Esophagus squamous epithelium (tissue), 5 donors: Measurements from ENCODE around the gene ST13. TPM values are rescaled to one million over a fixed set of nuclear protein-coding genes. Genes with fewer than 3 reads are reported as not detected.
A peak's percentile ranks its signal among the peaks of the same experiment; 100 is the strongest.

Source experiments
- DNase-seq: peaks from one replicate; lab custom pipeline; 2025; lab: John Stamatoyannopoulos, UW
- H3K27ac ChIP-seq, 4 donors: fragments of 200-600 bp; sonication (generic); one replicate each; pipeline ENCODE4 v1.5.1; 2016 to 2019; ENCODE audit warnings: mild to moderate bottlenecking in 1 of 4
- H3K27me3 ChIP-seq, 4 donors: fragments of 200-600 bp; sonication (generic); 1 replicate in 3 of 4; 2 replicates in 1 of 4; pipeline versions ENCODE4 v1.5.1 to v1.6.0; 2017 to 2021; ENCODE audit warnings: antibody characterized with exemption in 1 of 4
- H3K36me3 ChIP-seq, 3 donors: fragments of 200-600 bp; sonication (generic); one replicate each; pipeline ENCODE4 v1.5.1; 2016 to 2019
- H3K4me1 ChIP-seq, 3 donors: fragments of 200-600 bp; sonication (generic); one replicate each; pipeline ENCODE4 v1.5.1; 2017 to 2019
- H3K4me3 ChIP-seq, 4 donors: fragments of 200-600 bp; sonication (generic); 1 replicate in 3 of 4; 2 replicates in 1 of 4; pipeline ENCODE4 v1.5.1; 2016 to 2019; ENCODE audit warnings: mild to moderate bottlenecking in 2 of 4, moderate library complexity in 1 of 4
- H3K9me3 ChIP-seq, 3 donors: fragments of 200-600 bp; sonication (generic); one replicate each; pipeline ENCODE4 v1.5.1; 2016 to 2019
- POLR2A ChIP-seq, 4 donors: fragments of 450-650 bp; IDR thresholded peaks; one replicate each; pipeline ENCODE4 v1.6.1; 2017; ENCODE audit warnings: antibody characterized with exemption in 4 of 4, mild to moderate bottlenecking in 4 of 4, moderate library complexity in 3 of 4
- WGBS, 2 donors: methylation state at CpG; one replicate each; pipeline ENCODE4 v1.1.5; 2018; 5-methylcytosine and 5-hydroxymethylcytosine counted together
- intact Hi-C: fragments of 100-400 bp; cut with DNase I; formaldehyde crosslinking; loops from one replicate; pipeline ENCODE4 v1.15.0; 2022
- total RNA-seq, 4 donors: library from RNA; depleted of rRNA; stranded (reverse); fragments of >200 nt; gene quantifications; one replicate each; pipeline ENCODE4 v1.1.0, GENCODE V29; 2016
- TF ChIP-seq, protein P1 (sequence below), 6 experiments: fragments of 450-650 bp in 4 of 6; fragments of 200-600 bp in 2 of 6; sonication (generic) in 2 of 6; IDR thresholded peaks; one replicate each; pipeline ENCODE4 v1.5.1; 2016 to 2019; ENCODE audit warnings: antibody characterized with exemption in 6 of 6, mild to moderate bottlenecking in 4 of 6, moderate library complexity in 4 of 6
- donor health status: DM: yes; HTN: yes; CAD: no.

ST13 gene
- total RNA-seq, 4 donors from 2014 or later, result 56.2 to 189 (median 104) TPM

DNA sequence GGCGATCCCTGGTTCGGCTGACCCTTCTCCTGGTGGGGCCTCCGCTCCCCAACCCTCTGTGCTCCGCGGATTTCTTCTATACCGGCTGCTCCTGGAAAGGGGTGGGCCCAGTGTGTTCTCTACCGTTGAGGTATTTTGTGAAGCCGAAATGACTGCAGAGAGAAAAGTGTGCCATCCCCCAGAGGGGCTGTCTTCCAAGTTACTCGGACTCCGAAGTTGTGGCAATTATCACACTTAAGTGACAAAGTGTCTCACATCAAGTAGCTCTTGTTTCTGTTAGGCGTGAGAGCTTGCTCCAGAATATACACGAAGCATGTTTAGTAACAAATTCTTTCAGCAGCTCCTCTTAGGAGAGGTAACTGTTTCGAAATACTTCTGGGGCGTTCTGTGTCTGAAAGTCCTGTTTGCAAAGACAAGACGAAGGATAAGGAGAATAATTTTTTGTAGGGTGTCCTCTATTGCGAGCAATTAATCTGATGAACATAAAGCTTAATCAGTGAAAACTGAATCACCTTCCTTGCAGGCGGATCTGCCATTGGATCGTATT, 943 bp upstream of the ST13 start:
- intact Hi-C loops, result no loop called here
- TF ChIP-seq, protein P1, sequence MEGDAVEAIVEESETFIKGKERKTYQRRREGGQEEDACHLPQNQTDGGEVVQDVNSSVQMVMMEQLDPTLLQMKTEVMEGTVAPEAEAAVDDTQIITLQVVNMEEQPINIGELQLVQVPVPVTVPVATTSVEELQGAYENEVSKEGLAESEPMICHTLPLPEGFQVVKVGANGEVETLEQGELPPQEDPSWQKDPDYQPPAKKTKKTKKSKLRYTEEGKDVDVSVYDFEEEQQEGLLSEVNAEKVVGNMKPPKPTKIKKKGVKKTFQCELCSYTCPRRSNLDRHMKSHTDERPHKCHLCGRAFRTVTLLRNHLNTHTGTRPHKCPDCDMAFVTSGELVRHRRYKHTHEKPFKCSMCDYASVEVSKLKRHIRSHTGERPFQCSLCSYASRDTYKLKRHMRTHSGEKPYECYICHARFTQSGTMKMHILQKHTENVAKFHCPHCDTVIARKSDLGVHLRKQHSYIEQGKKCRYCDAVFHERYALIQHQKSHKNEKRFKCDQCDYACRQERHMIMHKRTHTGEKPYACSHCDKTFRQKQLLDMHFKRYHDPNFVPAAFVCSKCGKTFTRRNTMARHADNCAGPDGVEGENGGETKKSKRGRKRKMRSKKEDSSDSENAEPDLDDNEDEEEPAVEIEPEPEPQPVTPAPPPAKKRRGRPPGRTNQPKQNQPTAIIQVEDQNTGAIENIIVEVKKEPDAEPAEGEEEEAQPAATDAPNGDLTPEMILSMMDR (IDR thresholded peaks at IDR 0.05), result no peak
- no peak for TF ChIP-seq POLR2A (IDR thresholded peaks at IDR 0.05)

GRCh38 chr22:40855979-40856512, 393 bp downstream of the ST13 start:
- DNase-seq, result no peak
- WGBS, 2 donors, result 0% methylated on average over 15 of the region's 29 CpGs
- Histone ChIP-seq H3K4me1 (peaks cover 14 to 65% (median 40%) of the 10 kb centered on the region in 3 donors), H3K36me3 (peaks cover 0 to 10% (median 0%) of the 10 kb centered on the region in 3 donors), H3K27me3 (no peaks in the 10 kb centered on the region), H3K4me3 (peak overlapping the region; percentile 72 to 91 (median 85)), H3K27ac (peak overlapping the region; percentile 93 to 99 (median 96)), H3K9me3 (no peaks in the 10 kb centered on the region)
- TF ChIP-seq POLR2A (IDR thresholded peaks at IDR 0.05), result no peak
- TF ChIP-seq, protein P1 (IDR thresholded peaks at IDR 0.05), result no peak
- intact Hi-C loops, result no loop called here

More for the DNA sequence above, 943 bp upstream of the ST13 start:
- Histone ChIP-seq H3K4me1 (peaks cover 14 to 52% (median 37%) of the 10 kb centered on the region in 3 donors), H3K36me3 (peaks cover 0 to 22% (median 0%) of the 10 kb centered on the region in 3 donors), H3K27ac (peak overlapping the region; percentile 93 to 99 (median 96)), H3K9me3 (no peaks in the 10 kb centered on the region), H3K4me3 (peak overlapping the region; percentile 72 to 91 (median 85)), H3K27me3 (no peaks in the 10 kb centered on the region)
- 4 to 8% methylated on average over 12 to 15 of the region's 18 CpGs for WGBS, 2 donors
- DNase-seq, result no peak

DNA sequence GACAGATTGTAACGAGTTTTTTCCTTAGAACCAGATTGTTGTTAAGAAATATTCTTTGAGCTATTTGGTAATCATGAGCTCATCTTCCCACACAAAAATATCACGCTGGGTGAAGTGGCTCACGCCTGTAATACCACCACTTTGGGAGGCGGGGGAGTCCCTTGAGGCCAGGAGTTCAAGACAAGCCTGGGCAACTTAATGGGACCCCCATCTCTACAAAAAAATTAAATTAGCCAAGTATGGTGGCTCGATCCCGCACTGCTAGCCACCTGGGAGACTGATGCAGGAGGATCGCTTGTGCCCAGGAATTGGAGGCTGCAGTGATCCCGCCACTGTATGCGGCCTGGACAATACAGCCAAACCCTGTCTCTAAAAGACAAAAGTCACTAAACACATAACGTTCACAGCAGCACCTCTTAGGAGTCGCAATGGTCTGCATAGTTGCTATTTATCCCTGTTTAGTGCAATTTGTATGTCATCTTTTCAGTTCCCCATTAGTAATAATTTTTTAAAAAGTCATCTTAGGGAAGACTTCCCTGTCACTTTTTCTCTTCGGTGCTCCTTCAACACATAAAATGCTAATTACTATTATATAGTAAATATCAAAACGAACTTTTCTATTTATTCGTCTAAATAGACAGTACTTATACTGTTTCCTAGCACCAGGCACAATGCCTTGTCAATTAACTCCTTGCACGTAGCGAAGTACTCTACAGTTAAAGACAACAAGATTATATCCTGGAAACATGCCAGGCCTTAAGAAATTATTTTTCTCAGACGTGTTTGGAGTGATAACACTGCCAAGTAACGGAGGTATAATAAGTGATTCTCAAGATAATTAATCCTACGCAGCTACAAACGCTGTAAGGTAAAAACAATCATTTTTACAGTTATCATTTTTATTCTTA, 1.1 kb downstream of the ST13 start:
- WGBS, 2 donors, result 21 to 23% methylated on average over 20 of the region's 20 CpGs
- H3K4me1 ChIP-seq, result peaks cover 14 to 67% (median 40%) of the 10 kb centered on the region in 3 donors
- H3K27me3 ChIP-seq, result no peaks in the 10 kb centered on the region
- H3K9me3 ChIP-seq, result no peaks in the 10 kb centered on the region
- peak overlapping the region; percentile 93 to 99 (median 96) for H3K27ac ChIP-seq
- peak overlapping the region; percentile 72 to 91 (median 85) for H3K4me3 ChIP-seq
- DNase-seq, result no peak
- peaks cover 0 to 13% (median 0%) of the 10 kb centered on the region in 3 donors for H3K36me3 ChIP-seq
- intact Hi-C loops, result no loop called here
- no peak for TF ChIP-seq POLR2A (IDR thresholded peaks at IDR 0.05)
- TF ChIP-seq, protein P1 (IDR thresholded peaks at IDR 0.05), result no peak

GRCh38 chr22:40853961-40854360, 2.5 kb downstream of the ST13 start:
- Histone ChIP-seq H3K27me3 (no peaks in the 10 kb centered on the region), H3K9me3 (no peaks in the 10 kb centered on the region), H3K4me1 (peaks cover 14 to 65% (median 40%) of the 10 kb centered on the region in 3 donors), H3K36me3 (peaks cover 0 to 21% (median 5%) of the 10 kb centered on the region in 3 donors), H3K27ac (peak overlapping the region in 2 of 4 donors; percentile 96 to 99), H3K4me3 (peak overlapping the region in 1 of 4 donors; percentile 86)
- intact Hi-C loops, result no loop called here
- WGBS, 2 donors, result 35 to 44% methylated on average over 3 of the region's 3 CpGs
- DNase-seq, result no peak
- no peak for TF ChIP-seq POLR2A (IDR thresholded peaks at IDR 0.05)
- TF ChIP-seq, protein P1 (IDR thresholded peaks at IDR 0.05), result no peak
